Astrocyte (in vitro differentiated cells and primary cell): ENCODE results near the gene VCX2. TPM values are rescaled to one million over a fixed set of nuclear protein-coding genes. Genes with fewer than 3 reads are reported as not detected.

Experiments used
- DNase-seq: peaks from one replicate; pipeline ENCODE4 v3.0.0-alpha.2; 2010; ENCODE audit warnings: low read depth
- FAIRE-seq: peaks from 2 replicates; lab custom pipeline; 2011; peaks lifted over from hg19 to GRCh38; lab: Jason Lieb, UNC
- H2AFZ ChIP-seq: 2 replicates; pipeline ENCODE4 v1.6.0; 2012; ENCODE audit warnings: low read depth, low read length, inconsistent platforms
- H3K27ac ChIP-seq: 2 replicates; pipeline ENCODE4 v1.5.1; 2011; ENCODE audit warnings: low read depth, low read length, inconsistent platforms
- H3K27me3 ChIP-seq: 2 replicates; pipeline ENCODE4 v1.6.0; 2011; ENCODE audit warnings: low read length, inconsistent platforms; ENCODE audit not compliant: insufficient read depth
- H3K36me3 ChIP-seq: 2 replicates; pipeline ENCODE4 v1.5.1; 2011; ENCODE audit warnings: low read length, inconsistent platforms; ENCODE audit not compliant: insufficient read depth
- H3K4me1 ChIP-seq: 2 replicates; pipeline ENCODE4 v1.5.1; 2011; ENCODE audit warnings: low read length, inconsistent platforms; ENCODE audit not compliant: insufficient read depth
- H3K4me2 ChIP-seq: 2 replicates; pipeline ENCODE4 v1.6.0; 2012; ENCODE audit warnings: low read length, inconsistent platforms
- H3K4me3 ChIP-seq: 2 replicates; pipeline ENCODE4 v1.5.1; 2011; ENCODE audit warnings: low read depth, mild to moderate bottlenecking, low read length, inconsistent platforms; ENCODE audit not compliant: insufficient read depth
- H3K79me2 ChIP-seq: 2 replicates; pipeline ENCODE4 v1.6.0; 2012; ENCODE audit warnings: mild to moderate bottlenecking, low read length, inconsistent platforms; ENCODE audit not compliant: insufficient read depth
- H3K9ac ChIP-seq: 2 replicates; pipeline ENCODE4 v1.6.0; 2012; ENCODE audit warnings: mild to moderate bottlenecking, low read length, inconsistent platforms
- H3K9me3 ChIP-seq: 2 replicates; pipeline ENCODE4 v1.5.1; 2012; ENCODE audit warnings: low read depth, mild to moderate bottlenecking, low read length, inconsistent platforms; ENCODE audit not compliant: insufficient read depth
- H4K20me1 ChIP-seq: 2 replicates; pipeline ENCODE4 v1.6.0; 2012; ENCODE audit warnings: low read length, inconsistent platforms; ENCODE audit not compliant: insufficient read depth
- H3K27ac Mint-ChIP-seq: one replicate; pipeline ENCODE4 v1.8.0; 2021; ENCODE audit warnings: mild to moderate bottlenecking, mixed read lengths; ENCODE audit not compliant: unreplicated experiment
- H3K27me3 Mint-ChIP-seq: one replicate; pipeline ENCODE4 v1.8.0; 2021; ENCODE audit warnings: low read depth, mixed read lengths; ENCODE audit not compliant: unreplicated experiment
- H3K36me3 Mint-ChIP-seq: one replicate; pipeline ENCODE4 v1.8.0; 2021; ENCODE audit warnings: low read depth, mixed read lengths; ENCODE audit not compliant: unreplicated experiment
- H3K4me1 Mint-ChIP-seq: one replicate; pipeline ENCODE4 v1.8.0; 2021; ENCODE audit warnings: low read depth, mixed read lengths; ENCODE audit not compliant: unreplicated experiment
- H3K4me3 Mint-ChIP-seq: one replicate; pipeline ENCODE4 v1.8.0; 2021; ENCODE audit warnings: mild to moderate bottlenecking, moderate library complexity, mixed read lengths; ENCODE audit not compliant: unreplicated experiment
- H3K9me3 Mint-ChIP-seq: one replicate; pipeline ENCODE4 v1.8.0; 2021; ENCODE audit warnings: mild to moderate bottlenecking, mixed read lengths; ENCODE audit not compliant: unreplicated experiment
- CTCF ChIP-seq: IDR thresholded peaks from 2 replicates; pipeline ENCODE4 v1.5.1; 2011; ENCODE audit warnings: low read depth, mild to moderate bottlenecking, inconsistent platforms, low read length, moderate library complexity; ENCODE audit not compliant: insufficient read depth
- EZH2 ChIP-seq: IDR thresholded peaks from 2 replicates; pipeline ENCODE4 v1.6.1; 2012; ENCODE audit warnings: mild to moderate bottlenecking, low read length, inconsistent platforms; ENCODE audit not compliant: insufficient read depth
- total RNA-seq: library from RNA; stranded (reverse); gene quantifications from 2 replicates; pipeline ENCODE4 v1.2.1, GENCODE V29; 2021

The VCX2 gene
- total RNA-seq, 1 donor from 2014 or later, result not detected

GRCh38 chrX:8140986-8141744 is 29.9 kb downstream of the VCX2 start:
- Histone ChIP-seq H3K27me3 (no peaks in the 10 kb centered on the region), H3K27ac (no peak overlapping the region), H2AFZ (no peak overlapping the region), H3K36me3 (no peaks in the 10 kb centered on the region), H3K4me2 (no peak overlapping the region), H3K79me2 (no peaks in the 10 kb centered on the region), H4K20me1 (no peaks in the 10 kb centered on the region), H3K4me1 (peaks cover 2% of the 10 kb centered on the region), H3K9ac (no peak overlapping the region), H3K9me3 (no peaks in the 10 kb centered on the region), H3K4me3 (no peak overlapping the region)
- Mint-ChIP-seq H3K36me3 (no peaks in the 10 kb centered on the region), H3K9me3 (no peaks in the 10 kb centered on the region), H3K4me1 (peaks cover 9% of the 10 kb centered on the region), H3K4me3 (no peak overlapping the region), H3K27ac (no peak overlapping the region), H3K27me3 (no peaks in the 10 kb centered on the region)
- DNase-seq, result no peak
- peak; percentile 49 for FAIRE-seq
- TF ChIP-seq EZH2, result no peak
- no peak for TF ChIP-seq CTCF

DNA sequence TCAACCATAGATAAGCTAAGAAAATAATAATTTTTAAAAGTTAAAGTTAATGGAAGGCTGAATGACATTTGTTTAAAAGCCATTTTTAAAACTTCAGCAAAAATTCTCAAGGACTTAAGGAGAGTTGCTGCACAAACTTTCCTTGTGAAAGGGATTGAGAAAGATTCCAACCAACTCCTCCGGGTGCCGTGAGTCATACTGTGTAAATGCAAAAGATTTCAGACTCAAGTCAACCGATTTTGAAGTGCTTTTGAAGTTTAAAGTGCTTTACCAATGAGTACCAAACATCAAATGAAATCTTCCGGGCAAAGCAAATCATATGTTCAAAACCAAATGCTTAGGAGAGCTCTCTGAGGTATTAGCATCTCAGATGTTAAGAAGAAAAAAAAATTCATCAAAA is 31.4 kb downstream of the VCX2 start:
- Histone ChIP-seq H3K9me3 (no peaks in the 10 kb centered on the region), H3K4me2 (no peak overlapping the region), H3K4me1 (peaks cover 2% of the 10 kb centered on the region), H3K9ac (no peak overlapping the region), H3K27ac (no peak overlapping the region), H2AFZ (no peak overlapping the region), H3K36me3 (no peaks in the 10 kb centered on the region), H4K20me1 (no peaks in the 10 kb centered on the region), H3K79me2 (no peaks in the 10 kb centered on the region), H3K27me3 (no peaks in the 10 kb centered on the region), H3K4me3 (no peak overlapping the region)
- no peaks in the 10 kb centered on the region for H3K9me3 Mint-ChIP-seq
- peaks cover 9% of the 10 kb centered on the region for H3K4me1 Mint-ChIP-seq
- DNase-seq (peak; percentile 75), FAIRE-seq (peak; percentile 34)
- no peak overlapping the region for H3K27ac Mint-ChIP-seq
- no peak for TF ChIP-seq EZH2
- no peak for TF ChIP-seq CTCF
- H3K4me3 Mint-ChIP-seq, result no peak overlapping the region
- no peaks in the 10 kb centered on the region for H3K36me3 Mint-ChIP-seq
- H3K27me3 Mint-ChIP-seq, result no peaks in the 10 kb centered on the region

- Mint-ChIP-seq H3K27me3 (no peaks in the 10 kb centered on the region), H3K36me3 (no peaks in the 10 kb centered on the region), H3K9me3 (peaks cover 1% of the 10 kb centered on the region), H3K4me1 (peaks cover 9% of the 10 kb centered on the region), H3K27ac (no peak overlapping the region), H3K4me3 (no peak overlapping the region)
- no peak overlapping the region for H3K4me2 ChIP-seq
- FAIRE-seq, result no peak
- no peak overlapping the region for H2AFZ ChIP-seq
- no peaks in the 10 kb centered on the region for H4K20me1 ChIP-seq
- no peaks in the 10 kb centered on the region for H3K9me3 ChIP-seq
- TF ChIP-seq CTCF (no peak), EZH2 (no peak)
- DNase-seq, result no peak
- peaks cover 2% of the 10 kb centered on the region for H3K4me1 ChIP-seq
- H3K27ac ChIP-seq, result no peak overlapping the region
- H3K79me2 ChIP-seq, result no peaks in the 10 kb centered on the region
- no peaks in the 10 kb centered on the region for H3K36me3 ChIP-seq
- no peak overlapping the region for H3K9ac ChIP-seq
- no peaks in the 10 kb centered on the region for H3K27me3 ChIP-seq
- no peak overlapping the region for H3K4me3 ChIP-seq
These were observed 32.8 kb downstream of the VCX2 start for GRCh38 chrX:8138252-8138651.
